Globus pallidus (tissue), 1 donor: ENCODE results near the gene SHLD1.

Source experiments
- DNase-seq: peaks from one replicate; pipeline ENCODE4 v3.0.0-alpha.2; 2015; ENCODE audit warnings: low spot score

The SHLD1 gene

DNA sequence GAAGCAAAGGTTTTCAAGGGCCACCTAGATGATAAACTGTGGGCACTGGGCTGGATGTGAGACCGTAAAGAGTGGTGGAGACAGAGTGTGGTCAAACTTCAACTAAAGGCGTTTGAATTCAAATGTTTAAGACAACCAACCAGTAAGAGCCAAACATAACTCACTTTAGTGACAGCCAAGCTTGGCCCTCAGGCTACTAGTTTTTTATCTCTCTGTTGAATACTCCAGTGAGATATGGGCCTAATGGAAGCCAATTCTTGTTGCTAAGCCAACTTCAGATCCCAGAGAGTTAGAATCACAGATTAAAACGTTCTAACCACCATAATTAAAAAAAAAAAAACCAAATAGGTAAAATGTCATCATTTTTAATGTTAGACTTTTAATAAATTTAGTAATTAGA lies 142.9 kb downstream of the SHLD1 start:
- no peak for DNase-seq

DNA sequence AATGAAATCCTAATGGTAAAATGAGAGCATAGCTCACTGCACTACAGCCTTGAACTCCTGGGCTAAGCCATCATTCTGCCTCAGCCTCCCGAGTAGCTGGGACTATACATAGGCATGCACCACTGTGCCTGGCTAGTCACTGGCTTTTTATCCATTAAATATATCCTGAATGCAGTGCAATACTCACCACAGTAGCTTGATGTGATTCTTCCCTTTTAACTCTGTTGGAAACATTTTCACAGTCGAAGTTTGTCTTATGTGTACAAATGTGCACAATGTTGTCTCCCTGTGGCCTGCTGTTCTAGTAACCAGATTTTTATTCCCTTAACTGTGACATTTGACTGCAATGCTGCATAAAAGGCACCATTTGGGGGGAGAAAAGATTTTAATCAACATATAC lies 143.4 kb downstream of the SHLD1 start:
- no peak for DNase-seq

DNA sequence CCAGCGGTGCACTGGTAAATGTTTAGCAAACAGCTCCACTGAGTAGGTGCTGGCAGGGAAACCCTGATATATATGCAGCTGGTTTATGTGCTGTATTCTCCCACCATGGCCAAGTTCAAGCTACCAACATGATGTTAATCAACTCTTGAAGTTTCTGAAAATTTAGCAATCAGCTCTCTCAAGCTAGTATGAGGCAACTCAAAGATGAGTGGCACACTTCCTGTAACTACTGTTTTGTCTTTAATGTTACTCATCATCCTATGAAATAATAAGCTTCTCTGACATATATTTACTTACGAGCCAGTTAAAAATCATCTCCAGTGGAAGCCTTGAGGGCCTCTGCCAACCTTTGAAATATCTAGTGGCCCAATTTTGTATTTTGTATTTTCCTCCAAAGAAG lies 145.4 kb downstream of the SHLD1 start:
- DNase-seq: no peak

GRCh38 chr20:5899444-5899843 lies 149.2 kb downstream of the SHLD1 start:
- DNase-seq: no peak

GRCh38 chr20:5900908-5901307 lies 150.7 kb downstream of the SHLD1 start:
- DNase-seq: no peak

GRCh38 chr20:5908981-5909380 lies 158.8 kb downstream of the SHLD1 start:
- no peak for DNase-seq

- no peak for DNase-seq
Observed at GRCh38 chr20:5910186-5910585, 160.0 kb downstream of the SHLD1 start.

- DNase-seq: no peak
Observed at GRCh38 chr20:5913166-5913565, 163.0 kb downstream of the SHLD1 start.
